SK-N-MC (cell line): Measurements from ENCODE around the gene EIF2B1.

Source experiments
- DNase-seq: peaks from one replicate; pipeline ENCODE4 v3.0.0-alpha.2; 2011; ENCODE audit warnings: low read depth, low spot score
- H3K27ac ChIP-seq: fragments of 200-600 bp; sonication (generic); 2 replicates; pipeline ENCODE4 v1.5.1; 2016; ENCODE audit warnings: mixed run types
- H3K36me3 ChIP-seq: fragments of 200-600 bp; sonication (generic); 2 replicates; pipeline ENCODE4 v1.6.1; 2017; ENCODE audit warnings: antibody characterized with exemption, low read length, mixed read lengths; ENCODE audit not compliant: insufficient read depth
- H3K4me3 ChIP-seq: fragments of 200-600 bp; sonication (generic); 2 replicates; pipeline ENCODE4 v1.5.1; 2016
- H3K9ac ChIP-seq: fragments of 200-600 bp; sonication (generic); 2 replicates; pipeline ENCODE4 v1.8.0; 2017; ENCODE audit warnings: mixed run types, mixed read lengths; ENCODE audit not compliant: insufficient read length
- H3K9me3 ChIP-seq: fragments of 200-600 bp; sonication (generic); 2 replicates; pipeline ENCODE4 v1.6.1; 2017; ENCODE audit warnings: low read depth, mild to moderate bottlenecking, antibody characterized with exemption, low read length, moderate library complexity, mixed read lengths
- EZH2 ChIP-seq: fragments of 200-600 bp; sonication (generic); IDR thresholded peaks from one replicate; pipeline ENCODE4 v1.6.1; 2017; ENCODE audit warnings: antibody characterized with exemption
- FOXP2 ChIP-seq: optimal IDR thresholded peaks from 2 replicates; pipeline ENCODE3; 2011; ENCODE audit warnings: mild to moderate bottlenecking, moderate library complexity; ENCODE audit not compliant: insufficient read depth; ENCODE audit errors: extremely low read length, control extremely low read depth
- POLR2AphosphoS5 ChIP-seq: IDR thresholded peaks from 2 replicates; pipeline ENCODE4 v1.6.1; 2012; ENCODE audit warnings: mild to moderate bottlenecking, low read depth, low read length, borderline replicate concordance

Gene EIF2B1

DNA sequence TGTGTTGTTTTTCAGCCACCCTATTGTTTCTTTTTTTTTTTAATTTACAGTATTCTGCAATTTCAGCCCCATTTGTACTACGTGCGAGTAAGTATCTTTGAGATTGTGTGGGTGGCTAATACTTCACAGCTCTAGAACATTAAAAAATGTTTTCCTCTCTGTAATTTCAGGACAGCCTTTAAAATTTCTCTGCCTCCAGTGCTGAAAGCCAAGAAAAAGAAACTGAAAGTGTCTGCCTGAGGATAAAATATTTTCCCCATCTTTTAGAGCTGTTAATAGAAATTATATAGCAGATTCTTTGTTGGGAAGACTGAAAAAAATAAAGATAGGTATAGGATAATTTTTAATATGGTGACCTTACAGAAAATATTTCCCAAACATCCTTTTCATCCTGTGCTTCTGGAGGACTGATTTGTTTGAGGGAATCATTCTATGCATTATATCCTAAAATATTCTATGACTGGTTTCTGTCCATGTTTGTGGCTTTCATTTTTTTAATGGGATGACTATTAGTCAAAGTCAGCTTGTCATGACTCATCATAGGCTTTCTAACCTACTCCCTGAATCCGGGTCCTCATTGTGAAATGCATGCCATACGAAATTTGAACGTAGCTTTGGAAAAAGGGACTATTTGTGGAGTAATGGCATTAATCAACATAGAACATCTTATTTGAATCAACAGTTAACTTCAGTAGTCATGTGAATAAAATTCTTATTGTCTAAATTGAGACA lies 26.7 kb upstream of the EIF2B1 start:
- Histone ChIP-seq H3K4me3 (no peak overlapping the region), H3K9me3 (no peaks in the 10 kb centered on the region), H3K27ac (no peak overlapping the region; the same call in 1 of the 2 replicates), H3K9ac (no peak overlapping the region), H3K36me3 (peaks cover 44% of the 10 kb centered on the region)
- no peak for DNase-seq
- TF ChIP-seq EZH2: no peak
- no peak for TF ChIP-seq POLR2AphosphoS5
- no peak for TF ChIP-seq FOXP2

DNA sequence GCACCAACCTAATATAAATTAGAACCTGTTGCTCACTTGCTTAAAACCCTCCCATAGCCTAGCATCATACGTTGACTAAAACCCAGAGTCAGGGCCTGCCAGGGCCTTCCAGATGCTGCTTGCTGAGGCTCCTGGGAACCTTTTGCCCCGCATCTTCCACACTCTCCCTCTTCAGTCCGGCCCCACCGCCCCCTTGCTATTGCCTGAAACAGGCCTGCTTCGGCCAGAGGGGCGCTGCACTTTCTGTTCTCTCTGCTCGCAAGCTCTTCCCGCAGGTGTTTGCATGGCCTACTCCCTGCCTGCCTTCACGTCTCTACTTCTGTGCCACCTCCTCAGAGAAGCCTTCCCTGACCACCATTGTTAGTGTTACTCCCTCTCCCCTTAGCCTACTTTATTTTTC lies 23.7 kb upstream of the EIF2B1 start:
- Histone ChIP-seq H3K4me3 (no peak overlapping the region), H3K27ac (no peak overlapping the region), H3K9me3 (no peaks in the 10 kb centered on the region), H3K9ac (no peak overlapping the region), H3K36me3 (peaks cover 54% of the 10 kb centered on the region)
- no peak for TF ChIP-seq EZH2
- TF ChIP-seq POLR2AphosphoS5: no peak
- TF ChIP-seq FOXP2: no peak
- no peak for DNase-seq

DNA sequence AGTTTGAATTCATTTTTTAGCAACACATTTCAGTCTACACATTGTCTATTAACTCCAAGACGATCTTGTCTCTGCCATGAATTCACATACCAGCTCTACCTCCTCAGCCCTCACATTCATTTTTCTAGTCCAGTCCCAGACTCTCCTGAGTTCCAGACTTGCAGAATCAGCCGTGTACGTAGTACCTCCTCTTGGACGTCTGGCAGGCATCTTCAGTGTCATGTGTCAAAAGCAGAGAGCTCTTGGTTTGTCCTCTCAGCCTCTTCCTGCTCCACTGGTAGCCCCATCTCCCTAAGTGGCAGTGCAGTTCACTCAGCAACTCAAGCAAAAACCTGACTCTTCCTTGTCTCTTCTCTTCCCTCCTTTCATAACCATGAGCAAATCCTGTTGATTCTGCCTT lies 22.9 kb upstream of the EIF2B1 start:
- TF ChIP-seq FOXP2: no peak
- TF ChIP-seq EZH2: no peak
- no peak for TF ChIP-seq POLR2AphosphoS5
- Histone ChIP-seq H3K9me3 (no peaks in the 10 kb centered on the region), H3K36me3 (peaks cover 61% of the 10 kb centered on the region), H3K9ac (no peak overlapping the region), H3K4me3 (no peak overlapping the region), H3K27ac (no peak overlapping the region)
- no peak for DNase-seq

DNA sequence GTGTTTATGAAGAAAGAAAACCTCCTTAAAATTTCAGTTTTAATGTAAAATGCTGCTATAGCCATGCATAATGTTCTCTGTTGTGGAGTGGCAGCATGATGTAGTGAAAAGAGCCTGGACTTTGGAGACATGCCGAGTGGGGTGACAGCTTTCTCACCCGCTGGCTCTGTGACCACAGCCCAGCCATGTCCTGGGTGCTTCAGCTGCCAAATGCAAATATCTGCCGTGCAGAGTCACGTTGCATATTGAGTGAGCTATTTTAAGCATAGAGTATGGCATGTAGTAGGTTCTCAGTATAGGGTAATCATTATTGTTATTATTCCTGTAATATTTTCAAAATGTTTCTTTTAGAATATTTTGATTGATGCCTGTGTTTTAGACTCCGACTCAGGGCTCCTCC lies 21.9 kb upstream of the EIF2B1 start:
- no peak for DNase-seq
- no peak overlapping the region for H3K9ac ChIP-seq
- no peaks in the 10 kb centered on the region for H3K9me3 ChIP-seq
- peaks cover 60% of the 10 kb centered on the region for H3K36me3 ChIP-seq
- no peak overlapping the region for H3K4me3 ChIP-seq
- no peak overlapping the region for H3K27ac ChIP-seq
- TF ChIP-seq EZH2 (no peak), POLR2AphosphoS5 (no peak), FOXP2 (no peak)

DNA sequence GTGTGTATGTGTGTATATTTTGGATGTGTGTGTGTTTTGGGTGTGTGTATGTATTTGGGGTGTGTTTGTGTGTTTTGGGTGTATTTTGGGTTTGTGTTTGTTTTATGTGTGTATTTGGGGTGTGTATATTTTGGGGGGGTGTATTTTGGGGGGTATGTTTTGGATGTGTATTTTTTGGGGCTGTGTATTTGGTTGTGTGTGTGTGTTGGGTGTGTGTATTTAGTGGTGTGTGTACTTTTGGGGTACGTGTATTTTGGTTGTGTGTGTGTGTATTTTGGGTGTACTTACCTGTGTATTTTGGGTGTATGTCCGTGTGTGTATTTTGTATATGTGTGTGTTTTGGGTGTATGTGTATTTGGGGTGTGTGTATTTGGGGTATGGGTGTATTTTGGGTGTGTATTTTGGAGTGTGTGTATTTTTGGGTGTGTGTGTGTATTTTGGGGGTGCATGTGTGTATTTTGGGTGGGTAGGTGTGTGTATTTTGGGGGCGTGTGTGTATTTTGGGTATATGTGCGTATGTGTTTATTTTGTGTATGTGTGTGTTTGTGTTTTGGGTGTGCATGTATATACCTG lies 20.7 kb upstream of the EIF2B1 start:
- H3K4me3 ChIP-seq: no peak overlapping the region
- no peak overlapping the region for H3K27ac ChIP-seq
- H3K36me3 ChIP-seq: peaks cover 62% of the 10 kb centered on the region
- H3K9ac ChIP-seq: no peak overlapping the region
- H3K9me3 ChIP-seq: no peaks in the 10 kb centered on the region
- no peak for DNase-seq
- TF ChIP-seq POLR2AphosphoS5 (no peak), EZH2 (no peak), FOXP2 (no peak)

DNA sequence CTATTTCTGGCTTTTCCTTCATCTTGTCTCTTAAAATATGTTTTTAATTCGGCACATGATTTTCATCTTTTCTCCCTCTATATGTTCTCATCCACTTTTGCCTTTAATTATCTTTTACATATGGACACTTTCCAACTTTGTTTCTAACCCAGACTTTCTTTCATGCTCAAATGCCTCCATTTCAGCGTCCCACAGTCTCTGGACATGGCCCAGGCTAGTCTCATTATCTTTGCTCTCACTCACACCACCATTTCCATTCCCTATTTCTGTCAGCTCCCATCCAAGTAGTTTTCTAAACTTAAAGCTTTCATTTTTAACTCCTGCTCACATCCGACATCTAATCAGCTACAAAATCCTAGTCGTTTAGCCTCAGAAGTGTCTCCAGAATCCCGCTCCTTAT lies 14.9 kb upstream of the EIF2B1 start:
- H3K4me3 ChIP-seq: no peak overlapping the region
- no peak for DNase-seq
- H3K9me3 ChIP-seq: no peaks in the 10 kb centered on the region
- TF ChIP-seq EZH2 (no peak), POLR2AphosphoS5 (no peak), FOXP2 (no peak)
- no peak overlapping the region for H3K27ac ChIP-seq
- peaks cover 71% of the 10 kb centered on the region for H3K36me3 ChIP-seq
- H3K9ac ChIP-seq: no peak overlapping the region

DNA sequence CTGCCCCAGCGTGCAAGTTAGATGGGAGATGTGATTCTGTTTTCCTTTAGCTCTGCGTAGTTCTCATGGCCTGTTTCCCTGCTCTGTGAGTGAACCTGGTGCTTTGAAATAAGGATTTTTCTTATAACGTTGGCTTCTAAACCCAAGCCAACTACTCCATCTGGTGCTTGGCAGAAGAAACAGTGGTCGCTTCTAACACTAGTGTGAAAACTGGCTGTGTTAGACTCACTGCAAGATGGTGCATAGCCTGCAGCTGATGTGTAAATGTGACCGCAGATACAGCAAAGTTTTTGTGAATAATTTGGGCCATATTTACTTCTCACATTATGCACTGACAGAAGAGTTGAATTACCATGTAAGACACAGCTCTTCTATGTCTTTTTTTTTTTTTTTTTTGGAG lies 12.4 kb upstream of the EIF2B1 start:
- Histone ChIP-seq H3K9me3 (no peaks in the 10 kb centered on the region), H3K27ac (no peak overlapping the region), H3K9ac (no peak overlapping the region), H3K4me3 (no peak overlapping the region), H3K36me3 (peaks cover 63% of the 10 kb centered on the region)
- no peak for TF ChIP-seq FOXP2
- no peak for TF ChIP-seq POLR2AphosphoS5
- no peak for TF ChIP-seq EZH2
- no peak for DNase-seq

DNA sequence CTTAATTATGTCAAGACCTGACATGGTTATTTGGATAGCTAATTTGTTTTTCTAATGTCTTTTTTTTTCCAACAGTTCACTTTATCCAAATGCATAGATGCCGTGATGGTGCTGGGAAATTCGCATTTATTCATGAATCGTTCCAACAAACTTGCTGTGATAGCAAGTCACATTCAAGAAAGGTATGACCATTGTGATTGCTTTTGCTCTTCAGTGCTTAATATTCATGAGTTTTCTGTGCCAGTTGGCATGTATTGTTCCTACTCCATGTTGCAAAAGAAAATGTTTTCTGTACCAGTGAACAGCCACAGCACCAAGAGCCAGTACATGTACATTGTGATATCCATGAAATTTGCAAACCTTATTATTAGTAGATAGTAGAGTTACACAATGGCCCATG lies 11.9 kb upstream of the EIF2B1 start:
- no peak for TF ChIP-seq FOXP2
- no peak for TF ChIP-seq POLR2AphosphoS5
- TF ChIP-seq EZH2: no peak
- H3K4me3 ChIP-seq: no peak overlapping the region
- H3K9me3 ChIP-seq: no peaks in the 10 kb centered on the region
- no peak overlapping the region for H3K27ac ChIP-seq
- H3K36me3 ChIP-seq: peaks cover 58% of the 10 kb centered on the region
- DNase-seq: no peak
- H3K9ac ChIP-seq: no peak overlapping the region

DNA sequence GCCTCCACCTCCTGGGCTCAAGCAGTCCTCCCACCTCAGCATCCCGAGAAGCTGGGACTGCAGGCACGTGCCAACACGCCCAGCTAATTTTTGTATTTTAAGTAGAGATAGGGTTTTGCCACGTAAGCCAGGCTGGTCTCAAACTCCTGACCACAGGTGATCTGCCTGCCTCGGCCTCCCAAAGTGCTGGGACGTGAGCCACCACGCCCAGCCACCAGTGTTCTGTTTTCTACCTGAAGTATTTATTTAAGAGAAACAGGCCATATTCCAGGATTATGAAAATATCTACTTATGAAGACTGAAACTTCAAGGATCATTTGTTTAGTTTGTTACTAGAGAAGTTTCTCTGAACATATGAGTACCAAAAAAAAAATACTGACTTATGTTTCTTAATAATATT lies 10.4 kb upstream of the EIF2B1 start:
- no peak overlapping the region for H3K9ac ChIP-seq
- H3K27ac ChIP-seq: no peak overlapping the region
- DNase-seq: no peak
- no peak for TF ChIP-seq FOXP2
- TF ChIP-seq EZH2: no peak
- TF ChIP-seq POLR2AphosphoS5: no peak
- no peak overlapping the region for H3K4me3 ChIP-seq
- peaks cover 49% of the 10 kb centered on the region for H3K36me3 ChIP-seq
- no peaks in the 10 kb centered on the region for H3K9me3 ChIP-seq

DNA sequence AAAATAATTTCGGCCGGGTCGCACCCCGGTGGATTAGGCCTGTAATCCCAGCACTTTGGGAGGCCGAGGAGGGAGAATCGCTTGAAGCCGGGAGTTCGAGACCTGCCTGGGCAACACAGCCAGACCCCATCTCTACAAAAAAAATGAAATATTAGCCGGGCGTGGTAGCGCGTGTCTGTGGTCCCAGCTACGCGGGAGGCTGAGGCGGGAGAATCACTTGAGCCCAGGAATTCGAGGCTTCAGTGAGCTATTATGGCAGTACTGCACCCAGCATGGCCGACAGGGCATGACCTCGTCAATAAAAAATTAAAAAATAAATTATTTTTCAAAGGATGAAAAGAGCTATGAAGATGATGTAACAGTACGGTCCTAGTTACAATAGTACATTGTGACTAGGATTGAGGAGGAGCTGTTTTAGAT lies 666 bp upstream of the EIF2B1 start:
- Histone ChIP-seq H3K27ac (peak overlapping the region; percentile 79), H3K9me3 (no peaks in the 10 kb centered on the region), H3K36me3 (peaks cover 18% of the 10 kb centered on the region), H3K4me3 (peak overlapping the region; percentile 88), H3K9ac (peak overlapping the region; percentile 98)
- no peak for DNase-seq
- TF ChIP-seq POLR2AphosphoS5 (no peak), EZH2 (no peak), FOXP2 (no peak)
